ENCODE results near the gene CENPL.

CENPL gene

GRCh38 chr1:173758110-173758509, 66.6 kb downstream of the CENPL start:
- no peak for DNase-seq (ENCODE audit: low spot score)

- DNase-seq (ENCODE audit: low spot score), result no peak
Observed at GRCh38 chr1:173757666-173758065, 67.0 kb downstream of the CENPL start.

GRCh38 chr1:173753830-173754229, 70.9 kb downstream of the CENPL start:
- DNase-seq (ENCODE audit: low spot score), result no peak

All from activated CD4-positive, alpha-beta T cell treated with anti-CD3 and anti-CD28 coated beads, Interleukin-2, Interleukin-4, amounts not matched to agents 100 ng/mL and 50 ng/mL, durations not matched to agents 16 hours and 8 hours (primary cell).